ENCODE results near the gene CXCL5.
"Not testable (repeated sequence)": the region's sequence is repeated elsewhere in the genome, so short reads cannot be mapped to it uniquely, and the experiment has no call there.

Gene CXCL5

DNA sequence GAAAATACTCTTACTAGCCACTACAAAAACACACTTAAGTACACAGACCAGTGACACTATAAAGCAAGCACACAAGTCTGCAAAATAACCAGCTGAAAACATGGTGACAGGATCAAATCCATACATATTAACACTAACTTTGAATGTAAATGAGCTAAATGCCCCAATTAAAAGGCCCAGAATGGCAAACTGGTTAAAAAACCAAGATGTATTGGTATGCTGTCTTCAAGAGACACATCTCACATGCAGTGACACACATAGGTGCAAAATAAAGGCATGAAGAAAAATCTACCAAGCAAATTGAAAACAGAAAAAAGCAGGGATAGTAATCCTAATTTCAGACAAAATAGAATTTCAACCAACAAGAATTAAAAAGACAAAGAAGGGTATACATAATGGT lies 27.5 kb downstream of the CXCL5 start:
- DNase-seq, result no peak
- TF ChIP-seq POLR2A (IDR thresholded peaks at IDR 0.05; ENCODE audit: low read length) (no peak), GATA1 (IDR thresholded peaks at IDR 0.05; ENCODE audit: low read depth, low read length) (no peak)

DNA sequence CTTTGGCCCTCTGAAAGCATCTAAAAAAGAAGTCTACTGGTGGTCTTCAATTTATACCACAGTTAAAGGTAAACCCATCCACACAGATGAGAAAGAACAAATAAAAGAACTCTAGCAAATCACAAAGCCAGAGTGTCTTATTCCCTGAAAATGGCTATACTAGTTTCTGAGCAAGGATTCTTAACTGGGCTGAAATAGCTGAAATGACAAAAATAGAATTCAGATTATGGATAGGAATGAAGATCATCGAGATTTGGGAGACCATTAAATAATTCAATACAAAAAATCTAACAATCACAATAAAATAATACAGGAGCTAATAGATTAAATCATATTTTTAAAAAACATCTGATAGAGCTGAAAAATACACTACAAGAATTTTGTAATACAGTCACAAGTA lies 28.5 kb downstream of the CXCL5 start:
- no peak for TF ChIP-seq POLR2A (IDR thresholded peaks at IDR 0.05; ENCODE audit: low read length)
- no peak for TF ChIP-seq GATA1 (IDR thresholded peaks at IDR 0.05; ENCODE audit: low read depth, low read length)
- no peak for DNase-seq

DNA sequence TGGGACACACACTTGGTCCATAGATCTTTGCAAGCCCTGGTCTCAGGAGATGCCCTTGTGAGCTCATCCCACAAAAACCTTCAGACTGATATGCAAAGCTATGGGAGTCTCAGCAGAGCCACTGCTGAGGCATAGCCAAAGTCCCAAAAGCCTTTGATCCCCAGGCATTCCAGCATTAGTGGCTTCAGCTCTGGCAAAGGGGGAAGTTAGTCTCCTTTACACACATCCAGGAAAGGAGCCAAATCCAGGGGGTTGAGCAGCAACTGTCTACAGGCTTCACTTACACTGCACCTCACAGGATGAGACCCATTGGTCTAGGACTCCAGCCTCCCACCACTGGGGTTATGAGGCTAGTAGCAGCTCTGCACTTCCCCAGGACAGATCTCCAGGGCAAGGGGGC lies 30.6 kb downstream of the CXCL5 start:
- TF ChIP-seq GATA1 (IDR thresholded peaks at IDR 0.05; ENCODE audit: low read depth, low read length) (no peak), POLR2A (IDR thresholded peaks at IDR 0.05; ENCODE audit: low read length) (no peak)
- DNase-seq, result no peak

DNA sequence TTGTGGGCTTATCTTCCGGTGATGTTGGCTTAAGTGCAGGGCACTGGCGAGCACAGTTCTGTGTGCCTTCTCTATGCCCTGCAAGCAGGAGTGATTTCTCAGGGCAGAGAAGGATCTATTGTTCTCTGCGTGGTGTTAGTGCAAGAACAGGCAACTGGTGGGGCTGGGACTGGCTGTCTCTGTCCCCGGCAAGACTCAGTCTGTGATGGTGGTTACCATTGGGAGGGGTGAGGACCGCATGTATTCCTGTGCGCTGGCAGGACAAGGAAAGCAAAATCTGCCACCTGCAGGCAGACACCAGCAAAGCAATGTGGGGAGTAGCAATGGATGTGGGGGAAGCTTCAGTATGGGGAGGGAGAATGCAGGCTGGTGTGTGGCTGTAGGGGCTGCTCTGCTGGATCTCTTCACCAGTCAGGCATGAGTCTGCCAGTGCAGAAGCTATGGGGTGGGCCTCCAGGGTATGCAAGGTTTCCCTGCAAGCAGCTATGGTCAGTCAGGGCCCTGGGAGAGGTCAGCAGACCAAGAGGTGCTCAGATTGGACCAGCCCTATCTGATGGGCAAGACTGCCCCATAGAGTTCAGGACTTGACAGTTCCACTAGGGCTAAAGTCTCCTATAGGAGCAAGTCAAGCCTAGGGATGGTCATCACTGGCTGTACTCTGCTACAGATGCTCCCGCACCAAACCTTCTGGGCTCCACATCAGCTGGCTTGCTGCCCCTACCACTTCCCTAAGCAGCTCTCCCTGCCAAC lies 33.4 kb downstream of the CXCL5 start:
- peak in 1 of 2 experiments; percentile 19 for DNase-seq

DNA sequence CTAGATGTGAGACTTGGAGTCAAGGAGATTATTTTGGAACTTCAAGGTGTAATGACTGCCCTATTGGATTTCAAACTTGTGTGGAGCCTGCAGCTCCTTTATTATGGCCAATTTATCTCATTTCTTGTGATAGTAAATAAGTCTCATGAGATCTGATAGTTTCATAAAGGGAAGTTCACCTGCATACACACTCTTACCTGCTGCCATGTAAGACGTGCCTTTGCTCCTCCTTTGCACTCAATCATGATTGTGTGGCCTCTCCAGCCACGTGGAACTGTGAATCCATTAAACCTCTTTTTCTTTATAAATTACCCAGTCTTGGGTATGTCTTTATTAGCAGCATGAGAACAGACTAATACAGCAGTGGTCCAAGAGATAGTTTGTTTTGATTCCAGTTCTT lies 35.8 kb downstream of the CXCL5 start:
- TF ChIP-seq POLR2A (IDR thresholded peaks at IDR 0.05; ENCODE audit: low read length), result no peak
- no peak for TF ChIP-seq GATA1 (IDR thresholded peaks at IDR 0.05; ENCODE audit: low read depth, low read length)
- no peak for DNase-seq

More for the DNA sequence above, 33.4 kb downstream of the CXCL5 start:
- TF ChIP-seq GATA1 (IDR thresholded peaks at IDR 0.05; ENCODE audit: low read depth, low read length) (no peak), POLR2A (IDR thresholded peaks at IDR 0.05; ENCODE audit: low read length) (no peak)

DNA sequence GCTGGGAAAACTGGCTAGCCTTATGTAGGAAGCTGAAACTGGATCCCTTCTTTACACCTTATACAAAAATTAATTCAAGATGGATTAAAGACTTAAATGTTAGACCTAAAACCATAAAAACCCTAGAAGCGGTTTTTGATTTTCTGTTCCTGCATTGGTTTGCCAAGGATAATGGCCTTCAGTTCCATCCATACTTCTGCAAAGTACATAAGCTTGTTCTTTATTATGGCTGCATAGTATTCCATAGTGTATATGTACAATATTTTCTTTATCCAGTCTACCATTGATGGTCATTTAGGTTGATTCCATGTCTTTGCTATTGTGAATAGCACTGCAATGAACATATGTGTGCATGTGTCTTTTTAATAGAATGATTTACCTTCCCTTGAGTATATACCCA lies 39.4 kb downstream of the CXCL5 start:
- not testable (repeated sequence) for DNase-seq

DNA sequence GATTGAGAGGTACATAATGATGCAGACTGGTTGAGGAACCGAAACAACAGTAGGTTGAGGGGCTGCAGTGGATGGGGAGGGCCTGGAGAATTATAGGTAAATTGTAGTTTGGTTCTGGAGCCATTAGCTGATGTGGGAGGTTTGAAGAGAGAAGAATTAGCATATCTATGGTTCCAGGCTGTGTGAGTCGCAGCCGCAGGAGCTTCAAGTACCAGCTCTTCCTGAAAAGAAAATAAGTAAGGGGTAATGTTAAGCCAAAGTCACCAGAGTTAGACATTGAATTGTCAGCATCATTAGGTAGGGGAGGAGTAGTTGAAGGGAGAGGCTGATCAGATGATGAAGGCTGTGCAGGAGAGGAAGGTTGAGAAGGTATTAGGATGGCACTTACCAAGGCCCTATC lies 46.1 kb downstream of the CXCL5 start:
- DNase-seq, result no peak
- no peak for TF ChIP-seq GATA1 (IDR thresholded peaks at IDR 0.05; ENCODE audit: low read depth, low read length)
- no peak for TF ChIP-seq POLR2A (IDR thresholded peaks at IDR 0.05; ENCODE audit: low read length)

DNA sequence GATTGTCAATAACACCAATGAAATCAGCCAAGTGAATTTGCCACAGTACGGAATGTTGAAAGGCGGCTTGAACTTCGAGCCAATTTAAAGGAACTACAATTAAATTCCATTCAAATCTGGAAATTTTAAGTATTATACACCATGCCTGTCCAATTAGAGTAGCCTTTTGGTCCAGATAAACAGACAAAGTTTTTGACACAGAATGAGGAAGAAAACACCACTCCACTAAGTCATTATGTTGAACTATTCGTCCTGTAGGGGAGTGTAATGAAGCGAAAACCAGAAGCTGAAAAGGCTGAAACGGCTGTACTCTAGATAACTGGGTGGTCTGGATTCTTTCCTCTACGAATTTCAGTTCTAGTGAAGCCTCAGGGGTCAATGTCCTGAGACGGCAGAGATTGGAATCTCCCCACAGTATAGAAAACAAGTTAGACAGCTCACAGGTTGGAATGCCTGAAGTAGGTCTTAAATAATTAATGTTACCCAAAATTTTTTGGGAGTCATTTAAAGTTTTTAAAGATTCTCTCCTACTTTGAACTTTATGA lies 48.0 kb downstream of the CXCL5 start:
- not testable (repeated sequence) for DNase-seq

DNA sequence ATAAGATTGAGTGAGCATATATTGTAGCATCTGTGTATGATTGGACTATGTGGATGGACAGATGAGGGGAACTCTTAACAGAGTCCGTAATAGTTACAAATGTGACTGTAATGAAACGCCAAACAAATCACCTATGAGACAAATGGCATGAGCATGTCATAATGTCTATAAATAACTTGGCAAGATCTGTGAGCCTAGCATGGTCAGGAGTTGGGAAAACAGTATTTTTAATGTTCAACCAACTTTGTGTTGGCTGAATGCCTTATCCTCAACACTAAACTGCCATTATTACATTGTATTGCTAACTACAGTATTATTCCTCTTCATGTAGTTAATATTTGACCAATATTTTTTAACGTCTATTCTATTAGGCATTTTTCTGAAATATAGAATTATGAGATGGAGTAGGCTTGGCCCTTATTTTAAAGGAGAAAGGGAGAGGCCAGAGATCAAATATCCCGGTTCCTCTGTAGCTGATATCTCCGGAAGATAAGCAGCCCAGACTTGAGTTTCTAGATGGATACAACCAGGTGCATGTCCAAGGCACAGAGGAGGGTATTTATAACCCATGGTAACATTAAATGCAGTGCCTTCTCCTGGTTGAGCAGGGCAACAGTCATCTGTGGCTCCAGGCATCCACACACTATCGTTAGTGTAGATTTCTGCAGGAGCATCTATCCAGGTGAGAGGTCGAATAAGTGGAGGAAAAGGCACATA lies 49.3 kb downstream of the CXCL5 start:
- no peak for DNase-seq
- TF ChIP-seq POLR2A (IDR thresholded peaks at IDR 0.05; ENCODE audit: low read length) (no peak), GATA1 (IDR thresholded peaks at IDR 0.05; ENCODE audit: low read depth, low read length) (no peak)

DNA sequence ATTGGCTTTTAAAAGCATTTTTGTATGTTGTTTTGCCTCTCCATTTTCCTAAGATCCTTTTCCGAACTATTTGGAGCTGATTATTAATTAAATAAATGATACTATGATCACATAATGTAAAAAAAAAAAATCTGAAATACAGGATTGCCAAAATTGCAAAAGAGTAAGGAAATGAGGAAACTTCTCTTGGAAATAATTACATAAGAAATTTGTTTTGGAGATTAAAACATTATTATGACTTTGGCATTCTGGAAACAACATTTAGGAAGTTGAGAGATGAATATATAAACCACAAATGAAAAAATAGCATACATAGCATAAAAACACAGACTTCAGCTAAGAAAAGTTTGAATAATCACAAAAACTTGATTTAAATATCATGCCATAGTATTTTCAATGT lies 50.2 kb downstream of the CXCL5 start:
- DNase-seq, result no peak
- TF ChIP-seq POLR2A (IDR thresholded peaks at IDR 0.05; ENCODE audit: low read length), result no peak

DNA sequence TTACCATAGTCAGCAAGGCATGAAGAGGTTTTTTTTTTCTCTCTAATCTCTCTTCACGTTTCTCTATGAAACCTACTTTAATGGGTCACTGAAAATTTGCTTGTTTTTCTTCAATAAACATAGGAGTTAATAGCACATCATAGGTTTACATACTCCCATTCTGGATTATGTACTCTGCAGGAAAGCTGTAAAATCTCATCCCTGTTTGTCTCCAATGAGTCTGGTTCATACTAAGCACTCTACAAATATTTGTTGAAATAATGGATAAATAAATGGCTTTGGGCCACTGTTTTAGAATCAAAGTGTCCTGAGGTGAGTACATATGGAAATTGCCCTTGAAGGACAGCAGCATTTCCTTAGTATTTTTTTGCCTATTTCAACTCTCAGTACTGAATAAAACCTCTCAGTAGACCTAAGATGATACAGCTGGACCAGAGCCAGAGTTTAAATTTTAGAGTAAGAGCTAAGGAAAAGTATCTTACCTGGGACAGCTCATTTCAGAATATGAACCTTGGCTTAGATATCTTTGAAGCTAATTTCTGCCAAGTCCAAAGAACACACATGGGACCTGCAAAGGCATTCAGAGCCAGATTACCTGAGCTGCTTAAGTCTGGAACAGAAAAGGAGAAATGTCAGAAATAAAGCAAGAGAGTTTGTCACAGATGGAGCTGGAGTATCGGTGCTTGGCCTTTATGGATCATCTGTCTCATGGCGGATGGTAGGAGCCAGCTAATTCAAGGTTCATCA lies 51.1 kb downstream of the CXCL5 start:
- no peak for DNase-seq
- no peak for TF ChIP-seq POLR2A (IDR thresholded peaks at IDR 0.05; ENCODE audit: low read length)
- TF ChIP-seq GATA1 (IDR thresholded peaks at IDR 0.05; ENCODE audit: low read depth, low read length), result no peak

DNA sequence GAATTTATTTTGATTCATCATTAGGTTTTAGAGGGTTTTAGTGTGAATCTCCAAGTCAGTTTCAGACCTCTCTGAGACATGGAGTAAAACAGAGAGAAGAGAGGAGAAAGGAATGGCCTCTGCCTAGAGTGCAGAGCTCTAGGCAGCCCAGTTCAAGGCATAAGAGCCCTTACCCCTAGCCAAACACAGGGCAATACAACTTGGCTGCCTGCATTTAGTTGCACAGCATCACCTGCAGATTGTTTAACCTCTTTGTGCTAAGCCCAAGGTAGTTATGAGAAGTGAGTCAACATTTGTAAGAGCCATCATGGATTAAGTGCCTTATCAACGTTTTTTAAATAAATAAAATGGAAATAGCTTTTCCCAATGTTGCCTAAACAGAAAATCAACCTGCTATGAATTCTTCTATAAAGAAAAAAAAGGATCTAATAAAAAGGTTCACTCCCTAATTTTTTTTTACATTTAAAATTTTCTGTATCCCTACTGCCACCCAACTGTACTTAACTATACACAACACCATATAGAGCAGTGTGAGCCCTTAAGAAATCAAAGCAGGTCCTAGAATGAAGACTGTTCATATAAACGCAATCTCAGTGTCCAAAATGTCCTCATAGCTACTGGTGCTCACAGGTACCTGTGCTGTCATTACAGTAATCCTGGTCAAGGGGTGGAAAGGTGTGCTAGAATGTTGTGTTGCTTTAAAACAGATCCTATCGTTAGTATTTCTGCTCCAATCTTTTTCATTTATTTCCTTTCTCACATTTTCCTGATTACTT lies 52.6 kb downstream of the CXCL5 start:
- no peak for TF ChIP-seq POLR2A (IDR thresholded peaks at IDR 0.05; ENCODE audit: low read length)
- no peak for DNase-seq

Data from erythroblast (primary cell).